Heart right ventricle (tissue), 16 donors: ENCODE data around the gene C14orf39. TPM values are rescaled to one million over a fixed set of nuclear protein-coding genes. Genes with fewer than 3 reads are reported as not detected.
"Not testable (repeated sequence)": the region's sequence is repeated elsewhere in the genome, so short reads cannot be mapped to it uniquely, and the experiment has no call there.

Source experiments
- ATAC-seq, 8 donors: fragments of 200-7000 bp; cut with Tn5 transposase; one replicate each; pipeline ENCODE4 v1.9.1; 2020; ENCODE audit warnings: mild to moderate bottlenecking in 8 of 8, moderate library complexity in 8 of 8, moderate number of reproducible peaks in 1 of 8
- DNase-seq, 2 donors: peaks; one replicate each; pipeline ENCODE4 v3.0.0-alpha.2; 2020
- H3K27ac ChIP-seq, 10 donors: fragments of 200-600 bp; sonication (generic) in 2 of 10; one replicate each; pipeline versions ENCODE4 v1.5.0 to v1.8.0; 2020 to 2022; ENCODE audit warnings: mild to moderate bottlenecking in 3 of 10
- H3K27me3 ChIP-seq, 7 donors: fragments of 200-600 bp; one replicate each; pipeline ENCODE4 v1.8.0; 2021 to 2022; ENCODE audit warnings: mild to moderate bottlenecking in 2 of 7
- H3K36me3 ChIP-seq, 9 donors: fragments of 200-600 bp; sonication (generic) in 1 of 9; one replicate each; pipeline versions ENCODE4 v1.5.0 to v1.8.0; 2020 to 2022; ENCODE audit warnings: mild to moderate bottlenecking in 2 of 9
- H3K4me1 ChIP-seq, 9 donors: fragments of 200-600 bp; sonication (generic) in 1 of 9; one replicate each; pipeline versions ENCODE4 v1.5.0 to v1.8.0; 2020 to 2022; ENCODE audit warnings: mild to moderate bottlenecking in 4 of 9
- H3K4me3 ChIP-seq, 10 donors: fragments of 200-600 bp; sonication (generic) in 2 of 10; one replicate each; pipeline versions ENCODE4 v1.5.0 to v1.8.0; 2020 to 2022; ENCODE audit warnings: mild to moderate bottlenecking in 7 of 10, moderate library complexity in 2 of 10
- H3K9me3 ChIP-seq, 11 donors: fragments of 200-600 bp in 10 of 11; sonication (generic) in 2 of 11; one replicate each; pipeline versions ENCODE4 v1.5.0 to v1.8.0; 2013 to 2022; ENCODE audit warnings: mild to moderate bottlenecking in 2 of 11, control low read depth in 1 of 11, moderate library complexity in 1 of 11
- CTCF ChIP-seq, 9 donors: fragments of 200-600 bp; sonication (generic) in 2 of 9; IDR thresholded peaks; one replicate each; pipeline versions ENCODE4 v1.5.0 to v1.8.0; 2021 to 2022; ENCODE audit warnings: antibody characterized with exemption in 9 of 9, mild to moderate bottlenecking in 5 of 9, moderate library complexity in 1 of 9
- WGBS, 2 donors: extraction: QIAGEN DNeasy Blood & Tissue Kit; methylation state at CpG; one replicate each; pipeline ENCODE4 v1.1.7; 2013; ENCODE audit warnings: inconsistent platforms in 1 of 2; 5-methylcytosine and 5-hydroxymethylcytosine counted together
- intact Hi-C, 10 donors: fragments of 100-400 bp; cut with DNase I; formaldehyde crosslinking; loops; one replicate each; pipeline versions ENCODE4 v1.11.1 to v1.14.2; 2022
- polyA plus RNA-seq, 2 donors: library from polyadenylated mRNA; stranded (reverse); fragments of 200-250 nt; gene quantifications; one replicate each; pipeline ENCODE4 v1.2.3, GENCODE V29; 2013
- total RNA-seq, 10 donors: library from RNA; stranded (reverse); fragmentation: NEBNext Ultra II Directional in 3 of 10; extraction: Animal tissue kit (Norgen Biotek cat#: 25700) in 3 of 10; gene quantifications; one replicate each; pipeline versions ENCODE4 v1.2.1 to v1.2.4, GENCODE V29; 2021 to 2023
- donor health status: Arrhythmogenic right ventricular cardiomyopathy.
- donor health status: ischemic (EF 13 %, LVEDD 7.1; RV severe dilation, severe dysfunction).
- donor health status: healthy with polysubstance abuse.
- donor health status: DM: no; HTN: yes; CAD: no.
- donor health status: DM: no; HTN: no; CAD: no.
- donor health status: ischemic (EF 25% LVEDD 6.9; RV normal size, moderate dysfunction).
- donor health status: ischemic (EF 25% LVEDD 5.7; RV mildly dilated, moderate dysfunction).
- donor health status: healthy.
- donor health status: DM: yes; HTN: yes; CAD: no.
- donor health status: Ischemic cardiomyopathy.
- donor health status: ischemic (EF 35%, LVEDD 5.7; RV mildly dilated, moderate dysfunction).
- donor health status: nonischemic (EF 11% LVEDD 7.7; RV severe dilation, severe dysfunction).
- donor health status: DM: yes; HTN: yes; CAD: no.
- donor health status: PGD.
- donor health status: ischemic (EF 29% LVEDD 5.4; RV normal size, mild dysfunction).
- donor health status: nonischemic (EF 23%, LVEDD 6.1; RV moderate dilation, normal function).

The C14orf39 gene
- total and polyA plus RNA-seq, 12 donors, result not detected

- no peak for TF ChIP-seq CTCF (IDR thresholded peaks at IDR 0.05)
- 83 to 84% methylated on average over 5 of the region's 5 CpGs for WGBS, 2 donors
- no peak for ATAC-seq
- no peaks in the 10 kb centered on the region for H3K36me3 ChIP-seq
- no peaks in the 10 kb centered on the region for H3K27me3 ChIP-seq
- DNase-seq, result no peak
- peaks cover 0 to 10% (median 0%) of the 10 kb centered on the region in 11 donors for H3K9me3 ChIP-seq
- no peak overlapping the region for H3K4me3 ChIP-seq
- no peaks in the 10 kb centered on the region for H3K4me1 ChIP-seq
- no peak overlapping the region for H3K27ac ChIP-seq
- intact Hi-C loops, result no loop called here
These were observed 65.8 kb downstream of the C14orf39 start for GRCh38 chr14:60420050-60420449.

- 93 to 95% methylated on average over 22 of the region's 22 CpGs for WGBS, 2 donors
- H3K9me3 ChIP-seq, result peaks cover 0 to 23% (median 8%) of the 10 kb centered on the region in 11 donors
- H3K36me3 ChIP-seq, H3K4me3 ChIP-seq, H3K27ac ChIP-seq, H3K27me3 ChIP-seq, DNase-seq, H3K4me1 ChIP-seq, intact Hi-C loops, ATAC-seq: not testable (repeated sequence)
These were observed 88.3 kb downstream of the C14orf39 start for GRCh38 chr14:60397550-60397949.

GRCh38 chr14:60396718-60397343 lies 89.0 kb downstream of the C14orf39 start:
- Histone ChIP-seq H3K4me1 (no peaks in the 10 kb centered on the region), H3K27ac (no peak overlapping the region), H3K36me3 (no peaks in the 10 kb centered on the region), H3K27me3 (no peaks in the 10 kb centered on the region), H3K4me3 (no peak overlapping the region), H3K9me3 (peaks cover 0 to 23% (median 8%) of the 10 kb centered on the region in 11 donors)
- TF ChIP-seq CTCF (IDR thresholded peaks at IDR 0.05), result no peak
- intact Hi-C loops, result no loop called here
- 53 to 57% methylated on average over 2 of the region's 2 CpGs for WGBS, 2 donors
- DNase-seq (no peak), ATAC-seq (no peak)

Other genes starting within 250 kb of the C14orf39 start
- gene PPM1A, start 236.8 kb downstream of the C14orf39 start, total RNA-seq, result 100 to 1,000 TPM in 5 of 10 donors, 10 to 100 TPM in 5; 79.9 to 122 (median 101) TPM
- gene PPM1A, start 236.8 kb downstream of the C14orf39 start, polyA plus RNA-seq, result 10 to 100 TPM; 27.0 to 29.0 TPM
- not detected for gene SIX6, start 23.1 kb upstream of the C14orf39 start, total RNA-seq
- gene SIX6, start 23.1 kb upstream of the C14orf39 start, polyA plus RNA-seq, result not detected
- gene SIX1, start 163.4 kb upstream of the C14orf39 start, total RNA-seq, result under 1 TPM in 1 of 10 donors, not detected in 9; 0.33 TPM
- gene SIX1, start 163.4 kb upstream of the C14orf39 start, polyA plus RNA-seq, result under 1 TPM in 1 of 2 donors, not detected in 1; 0.04 TPM
- gene SIX4, start 238.3 kb upstream of the C14orf39 start, total RNA-seq, result 1 to 10 TPM in 3 of 10 donors, under 1 TPM in 7; 0.59 to 1.5 (median 0.82) TPM
- gene SIX4, start 238.3 kb upstream of the C14orf39 start, polyA plus RNA-seq, result under 1 TPM; 0.16 to 0.29 TPM
- 10 to 100 TPM; 22.8 to 35.3 (median 29.9) TPM for gene MNAT1, start 248.7 kb upstream of the C14orf39 start, total RNA-seq
- gene MNAT1, start 248.7 kb upstream of the C14orf39 start, polyA plus RNA-seq, result 10 to 100 TPM; 13.9 to 20.5 TPM